Fibroblast of skin of scalp (primary cell): Measurements from ENCODE around the gene TTLL3.
"Not testable (repeated sequence)": the region's sequence is repeated elsewhere in the genome, so short reads cannot be mapped to it uniquely, and the experiment has no call there.

Experiments
- DNase-seq: peaks from one replicate; pipeline ENCODE4 v3.0.0-alpha.2; 2013

The TTLL3 gene

DNA sequence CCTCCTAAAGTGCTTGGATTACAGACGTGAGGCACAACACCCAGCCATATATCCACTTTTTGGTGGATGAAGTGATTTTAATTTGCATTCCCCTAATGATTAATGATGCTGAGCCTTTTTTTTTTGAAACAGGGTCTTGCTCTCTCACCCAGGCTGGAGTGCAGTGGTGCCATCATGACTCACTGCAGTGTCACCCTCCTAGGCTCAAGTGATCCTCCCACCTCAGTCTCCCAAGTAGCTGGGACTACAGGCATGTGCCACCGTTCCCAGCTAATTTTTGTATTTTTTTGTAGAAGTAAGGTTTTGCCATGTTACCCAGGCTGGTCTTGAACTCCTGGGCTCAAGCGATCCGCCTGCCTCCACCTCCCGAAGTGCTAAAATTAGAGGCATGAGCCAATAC, 62.0 kb downstream of the TTLL3 start:
- DNase-seq = not testable (repeated sequence)

DNA sequence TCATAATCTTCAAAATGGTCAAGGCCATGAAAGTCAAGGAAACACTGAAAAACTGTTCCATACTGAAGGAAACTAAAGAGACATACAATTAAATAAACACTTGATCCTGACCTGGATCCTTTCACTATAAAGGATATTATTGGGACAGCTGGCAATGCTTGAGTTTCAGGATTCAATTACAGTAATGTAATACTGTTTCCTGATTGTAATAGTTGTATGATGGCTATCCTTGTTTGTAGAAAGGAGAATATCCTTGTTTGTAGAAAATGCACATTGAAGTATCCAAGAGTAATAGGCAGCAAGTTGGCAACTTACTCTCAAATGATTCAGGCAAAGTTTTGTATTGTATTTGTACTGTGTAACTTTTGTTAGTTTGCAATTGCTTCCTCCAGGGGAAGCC, 65.4 kb downstream of the TTLL3 start:
- no peak for DNase-seq

GRCh38 chr3:9876255-9876654, 66.2 kb downstream of the TTLL3 start:
- not testable (repeated sequence) for DNase-seq

DNA sequence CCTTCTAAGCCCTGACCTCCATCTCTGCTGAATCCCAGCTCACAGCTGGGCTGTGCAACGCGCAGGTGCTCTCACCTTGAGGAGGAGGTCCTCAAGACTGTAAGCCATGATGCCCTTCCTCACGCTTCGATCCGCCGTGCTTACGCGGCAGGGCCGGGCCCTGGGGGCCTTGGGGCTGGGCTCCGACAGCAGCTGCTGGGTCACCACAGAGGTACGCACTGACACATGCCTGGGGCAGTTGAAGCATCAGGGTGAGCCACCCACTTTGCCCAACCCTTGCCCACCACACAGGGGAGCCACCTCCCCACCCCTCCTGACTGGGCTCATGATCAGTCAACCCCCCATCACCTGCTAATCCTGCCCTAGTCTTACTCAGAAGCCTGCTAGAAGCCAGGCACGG, 66.9 kb downstream of the TTLL3 start:
- DNase-seq = no peak

- no peak for DNase-seq
Observed at GRCh38 chr3:9878700-9879099, 68.6 kb downstream of the TTLL3 start.

GRCh38 chr3:9879830-9880549, 69.9 kb downstream of the TTLL3 start, which contains the start of gene CIDEC:
CIDEC (minus strand) TSS chr3:9880253; CDS start chr3:9878486, 1,767 bp downstream.
- DNase-seq = no peak

DNA sequence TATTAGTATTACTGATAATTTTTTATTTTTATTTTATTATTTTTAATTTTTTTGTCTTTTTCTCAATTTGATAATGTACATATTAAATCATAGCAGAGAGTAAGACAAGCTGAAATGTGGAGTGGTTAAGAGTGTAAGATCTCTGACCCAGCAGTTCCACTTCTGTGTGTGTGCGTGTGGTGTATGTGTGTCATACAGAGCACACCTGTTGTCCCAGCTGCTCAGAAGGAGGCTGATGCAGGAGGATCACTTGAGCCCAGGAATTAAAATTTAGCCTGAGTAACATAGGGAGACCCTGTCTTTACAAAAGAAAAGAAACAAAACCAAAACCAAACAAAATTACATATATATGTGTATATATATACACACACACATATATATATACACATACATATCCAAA, 71.4 kb downstream of the TTLL3 start:
- DNase-seq = no peak

DNA sequence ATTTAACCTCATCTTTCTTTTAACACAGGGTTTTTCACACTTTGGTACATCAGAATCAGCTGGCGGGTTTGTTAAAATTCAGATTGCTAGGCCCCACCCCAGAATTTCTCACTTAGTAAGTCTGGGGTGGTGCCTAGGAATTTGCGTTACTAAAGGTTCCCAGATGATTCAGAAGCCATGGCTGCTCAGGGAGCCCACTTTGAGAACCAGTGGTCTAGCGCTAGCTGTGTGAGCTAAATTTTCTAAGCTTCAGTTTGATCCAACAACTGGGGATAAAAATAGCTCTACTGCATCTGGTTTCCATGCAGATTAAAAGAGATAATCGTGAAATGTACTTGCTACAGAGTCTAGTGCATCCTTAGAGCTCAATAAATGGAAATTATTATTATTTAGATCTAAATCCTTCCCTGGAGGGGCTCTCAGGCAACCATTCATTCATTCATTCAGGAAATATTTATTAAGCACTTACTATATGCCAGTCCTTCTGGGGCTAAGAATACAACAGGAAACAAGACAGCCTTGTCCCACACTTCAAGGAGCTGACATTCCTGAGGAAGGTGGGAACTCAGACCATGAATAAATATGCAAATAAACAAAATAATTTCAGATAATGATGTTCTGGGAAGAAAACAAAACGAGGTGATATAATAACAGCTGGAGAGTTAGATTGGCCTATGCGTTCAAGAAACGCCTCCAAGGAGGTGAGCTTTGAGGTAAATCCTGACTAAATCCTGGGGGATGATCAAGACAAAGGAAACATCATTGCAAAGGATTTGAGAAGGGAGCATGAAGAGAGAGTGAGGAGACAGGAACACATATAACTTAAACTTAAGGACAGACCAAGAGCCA, 73.9 kb downstream of the TTLL3 start:
- peak; percentile 29 for DNase-seq

GRCh38 chr3:9884555-9885165, 74.6 kb downstream of the TTLL3 start:
- DNase-seq = peak; percentile 82
